ENCODE results near the gene RAB11FIP3.
A peak's percentile ranks its signal among the peaks of the same experiment; 100 is the strongest.

Gene RAB11FIP3

GRCh38 chr16:556474-557173 is 131.2 kb downstream of the RAB11FIP3 start:
- no peak for DNase-seq

- no peak for DNase-seq
Measured at GRCh38 chr16:557463-558297, 132.2 kb downstream of the RAB11FIP3 start.

- DNase-seq = no peak
Measured at GRCh38 chr16:558298-559020, 133.0 kb downstream of the RAB11FIP3 start.

- DNase-seq = no peak
Measured at GRCh38 chr16:559021-559380, 133.6 kb downstream of the RAB11FIP3 start.

GRCh38 chr16:559411-560203 is 134.2 kb downstream of the RAB11FIP3 start:
- no peak for DNase-seq

- no peak for DNase-seq
Measured at GRCh38 chr16:560204-560700, 134.8 kb downstream of the RAB11FIP3 start, which contains the start of gene PRR35. PRR35 (plus strand) TSS chr16:560394; CDS start chr16:563295, 2,901 bp downstream.

GRCh38 chr16:560701-561412 is 135.4 kb downstream of the RAB11FIP3 start:
- DNase-seq = no peak

- DNase-seq = no peak
Measured at GRCh38 chr16:561413-561794, 136.0 kb downstream of the RAB11FIP3 start.

- DNase-seq = no peak
Measured at GRCh38 chr16:561957-562938, 136.8 kb downstream of the RAB11FIP3 start.

- no peak for DNase-seq
Measured at GRCh38 chr16:563072-563644, 137.7 kb downstream of the RAB11FIP3 start.

- no peak for DNase-seq
Measured at GRCh38 chr16:564690-565418, 139.4 kb downstream of the RAB11FIP3 start.

GRCh38 chr16:565419-566330 is 140.2 kb downstream of the RAB11FIP3 start:
- DNase-seq = no peak

- DNase-seq = peak in 1 of 2 experiments; percentile 37
Measured at GRCh38 chr16:566475-567372, 141.3 kb downstream of the RAB11FIP3 start, which contains the start of gene NHLRC4. NHLRC4 (plus strand) TSS chr16:567005; CDS start chr16:568048, 1,043 bp downstream.

- DNase-seq = no peak
Measured at GRCh38 chr16:567373-568256, 142.2 kb downstream of the RAB11FIP3 start.

- no peak for DNase-seq
Measured at GRCh38 chr16:568401-569258, 143.2 kb downstream of the RAB11FIP3 start.

Measured in AML-193 (cell line).